KBM-7 (cell line): ENCODE measurements around the gene EEF1AKMT3.

Experiments used
- DNase-seq: peaks from one replicate; pipeline ENCODE4 v3.0.0-alpha.2; 2015
- in situ Hi-C: fragments of 300-500 bp; cut with MboI; formaldehyde crosslinking; loops from 2 replicates; pipeline ENCODE4 v1.14.3; 2020; ENCODE audit warnings: low sequenced_read_pairs, low pct_unique_long_range_greater_than_20kb, mixed read lengths

EEF1AKMT3 gene

DNA sequence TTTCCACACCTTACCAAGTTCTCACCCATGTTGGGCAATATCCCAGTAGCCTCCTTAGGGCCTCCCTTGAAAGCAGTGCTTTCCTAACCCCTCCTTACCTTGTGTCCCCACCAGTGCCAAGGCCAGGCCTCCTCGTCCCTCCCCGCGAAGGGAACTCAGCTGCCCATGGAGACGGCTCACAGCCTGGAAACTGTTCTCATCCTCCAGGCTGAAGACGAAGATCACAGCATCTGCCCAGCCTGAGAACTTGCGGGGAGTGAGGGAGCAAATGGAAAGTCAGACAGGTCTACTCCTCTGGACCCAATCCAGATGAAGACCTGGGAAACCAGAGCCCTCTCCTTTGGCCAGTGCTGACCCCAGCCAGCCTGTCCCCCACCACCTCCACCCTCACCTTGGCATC lies 38.5 kb upstream of the EEF1AKMT3 start:
- DNase-seq: no peak
- in situ Hi-C loops: no loop called here

DNA sequence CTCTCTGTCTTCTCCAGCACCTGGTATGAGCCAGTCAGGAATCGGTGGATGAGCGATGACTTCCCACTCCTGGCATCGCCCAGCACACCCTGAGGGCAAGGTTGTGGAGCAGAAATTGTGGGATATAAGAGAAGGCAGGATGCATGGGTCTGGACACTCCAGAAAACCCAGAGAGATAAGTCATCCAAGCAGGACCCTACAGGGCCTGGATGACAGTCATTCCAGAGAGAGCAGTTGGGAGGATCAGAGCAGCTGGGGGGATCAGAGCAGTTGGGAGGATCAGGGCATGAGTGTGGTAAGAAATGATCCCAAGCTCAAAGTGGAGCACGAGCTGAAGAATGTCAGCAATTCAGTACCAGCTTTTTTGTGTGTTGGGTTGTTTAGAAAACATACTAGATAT lies 37.8 kb upstream of the EEF1AKMT3 start:
- in situ Hi-C loops: no loop called here
- no peak for DNase-seq

DNA sequence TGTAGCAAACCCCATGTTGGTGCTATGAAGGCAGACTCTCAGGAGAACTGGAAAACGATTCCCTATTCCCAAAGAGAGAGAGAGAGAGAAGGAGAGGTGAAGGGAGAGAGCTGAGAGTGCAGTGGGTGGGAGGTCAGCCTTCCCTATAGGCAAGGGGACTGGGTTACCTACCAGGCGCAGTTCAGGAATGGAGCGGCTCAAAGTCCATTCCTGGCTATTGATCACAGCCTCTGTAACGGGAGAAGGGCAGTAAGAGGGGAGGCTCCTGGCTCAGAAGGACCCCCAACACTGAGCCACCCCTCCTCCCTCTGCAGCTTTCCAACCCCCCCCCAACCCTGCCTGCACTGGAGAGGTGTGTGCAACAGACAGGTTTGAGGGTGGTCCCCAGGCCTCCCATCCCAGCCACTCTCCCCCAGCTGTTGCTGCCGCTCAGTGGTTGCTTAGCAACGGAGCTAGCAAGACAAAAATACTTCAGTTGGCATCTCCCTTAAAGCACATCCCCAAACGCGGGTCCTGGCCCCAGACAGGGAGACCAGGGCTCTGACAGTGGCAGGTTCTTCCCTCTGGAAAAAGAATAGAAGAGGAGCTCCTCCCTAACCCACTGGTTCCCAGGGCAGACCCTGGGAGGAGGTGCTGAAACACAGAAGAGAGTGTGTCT lies 37.1 kb upstream of the EEF1AKMT3 start:
- in situ Hi-C loops: no loop called here
- DNase-seq: no peak

DNA sequence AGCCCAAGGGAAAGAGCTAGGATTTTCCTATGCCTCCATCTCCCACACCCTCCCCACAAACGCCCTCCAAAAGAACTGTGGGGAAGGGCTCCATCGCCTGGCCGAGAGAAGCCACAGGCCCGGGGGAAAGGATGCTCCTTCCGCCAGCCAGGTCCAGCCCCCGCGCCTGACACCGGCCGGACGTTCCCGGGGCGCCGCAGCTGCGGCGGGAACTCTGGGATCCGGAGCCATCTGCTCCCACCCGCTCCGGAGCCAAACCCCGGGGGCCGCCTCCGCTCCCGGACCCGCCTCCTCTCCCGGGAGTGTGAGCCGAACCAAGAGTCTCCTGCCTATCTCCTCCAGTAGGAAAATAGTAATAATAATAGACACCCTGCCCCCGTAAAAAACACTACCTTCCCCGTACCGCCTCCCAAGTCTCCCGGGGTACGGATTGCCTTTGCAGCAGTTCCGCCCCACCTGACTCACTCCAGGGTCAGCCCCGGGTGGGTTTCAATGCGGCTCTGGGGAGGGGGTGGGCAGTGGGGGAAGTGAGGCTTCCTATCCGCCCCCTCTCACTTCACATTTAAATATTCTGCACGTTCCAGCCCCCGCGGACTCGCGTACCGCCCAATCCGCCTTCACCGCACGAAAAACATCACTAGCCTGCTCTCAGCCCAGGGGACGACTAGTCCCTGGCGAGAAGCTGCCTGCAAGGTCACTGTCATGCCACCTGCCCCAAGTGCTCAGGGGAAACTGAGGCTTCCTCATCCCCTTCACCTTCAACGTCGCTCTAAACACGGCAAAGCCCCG lies 36.3 kb upstream of the EEF1AKMT3 start:
- in situ Hi-C loops: no loop called here
- DNase-seq: no peak

DNA sequence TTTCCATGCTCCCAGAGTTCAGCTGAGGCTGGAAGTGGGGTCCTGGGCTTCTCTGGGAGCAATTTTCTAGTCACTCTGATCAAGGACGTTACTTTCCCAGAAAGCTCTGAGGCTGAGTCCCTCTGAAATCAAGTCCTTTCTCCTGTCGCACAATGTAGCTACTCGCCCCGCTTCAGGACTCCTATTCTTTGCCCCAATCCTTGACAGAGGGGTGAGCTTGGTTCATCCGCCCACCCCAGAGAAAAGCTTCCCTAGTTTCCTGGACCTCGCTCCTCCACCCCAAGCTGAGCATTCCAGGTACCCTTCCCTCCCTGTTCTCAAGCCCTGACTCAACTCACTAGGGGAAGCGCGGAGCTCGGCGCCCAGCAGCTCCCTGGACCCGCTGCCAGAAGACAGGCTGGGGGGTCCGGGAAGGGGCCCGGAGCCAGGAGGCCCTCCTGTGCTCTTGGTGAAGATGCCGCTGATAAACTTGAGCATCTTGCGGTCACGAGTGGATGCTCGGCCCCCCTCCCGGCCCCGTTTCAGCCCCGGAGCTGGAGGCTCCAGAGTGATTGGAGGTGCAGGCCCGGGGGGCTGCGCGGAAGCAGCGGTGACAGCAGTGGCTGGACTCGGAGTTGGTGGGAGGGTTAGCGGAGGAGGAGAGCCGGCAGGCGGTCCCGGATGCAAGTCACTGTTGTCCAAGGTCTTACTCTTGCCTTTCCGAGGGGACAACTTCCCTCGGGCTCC lies 35.5 kb upstream of the EEF1AKMT3 start:
- no peak for DNase-seq
- in situ Hi-C loops: no loop called here

DNA sequence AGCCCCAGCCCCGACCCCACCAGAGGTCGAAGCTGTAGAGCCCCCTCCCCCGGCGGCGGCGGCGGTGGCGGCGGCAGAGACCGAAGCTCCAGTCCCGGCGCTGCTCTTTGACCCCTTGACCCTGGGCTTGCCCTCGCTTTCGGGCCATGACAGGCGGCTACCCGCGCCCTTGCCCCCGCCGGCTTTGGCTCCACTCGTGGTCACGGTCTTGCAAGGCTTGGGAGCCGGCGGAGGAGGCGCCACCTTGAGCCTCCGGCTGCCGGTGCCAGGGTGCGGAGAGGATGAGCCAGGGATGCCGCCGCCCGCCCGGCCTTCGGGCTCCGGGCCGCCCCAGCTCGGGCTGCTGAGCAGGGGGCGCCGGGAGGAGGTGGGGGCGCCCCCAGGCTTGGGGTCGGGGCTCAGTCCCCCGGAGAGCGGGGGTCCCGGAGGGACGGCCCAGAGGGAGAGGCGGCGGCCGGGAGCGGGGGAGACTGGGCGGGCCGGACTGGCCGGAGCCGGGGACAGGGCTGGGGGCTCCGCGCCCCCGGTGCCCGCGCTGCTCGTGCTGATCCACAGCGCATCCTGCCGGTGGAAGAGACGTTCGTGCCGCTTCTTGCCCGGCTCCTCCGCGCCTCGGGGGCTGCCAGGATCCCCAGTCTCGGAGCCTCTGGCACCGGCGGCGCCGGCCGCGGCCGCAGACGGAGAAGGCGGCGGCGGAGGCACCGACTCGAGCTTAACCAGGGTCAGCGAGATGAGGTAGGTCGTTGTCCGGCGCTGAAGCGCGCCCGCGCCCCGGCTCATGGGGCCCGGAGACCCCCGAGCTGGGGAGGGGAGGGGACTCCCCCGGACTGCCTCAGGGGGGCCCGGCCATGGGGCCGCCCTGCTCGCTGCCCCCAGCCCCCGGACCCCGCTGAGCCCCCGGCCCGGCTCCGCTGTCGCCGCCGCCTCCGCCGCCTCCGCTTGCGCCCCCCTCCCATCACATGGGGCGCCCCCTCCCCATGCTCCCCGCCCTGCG lies 34.6 kb upstream of the EEF1AKMT3 start:
- in situ Hi-C loops: no loop called here
- DNase-seq: no peak

DNA sequence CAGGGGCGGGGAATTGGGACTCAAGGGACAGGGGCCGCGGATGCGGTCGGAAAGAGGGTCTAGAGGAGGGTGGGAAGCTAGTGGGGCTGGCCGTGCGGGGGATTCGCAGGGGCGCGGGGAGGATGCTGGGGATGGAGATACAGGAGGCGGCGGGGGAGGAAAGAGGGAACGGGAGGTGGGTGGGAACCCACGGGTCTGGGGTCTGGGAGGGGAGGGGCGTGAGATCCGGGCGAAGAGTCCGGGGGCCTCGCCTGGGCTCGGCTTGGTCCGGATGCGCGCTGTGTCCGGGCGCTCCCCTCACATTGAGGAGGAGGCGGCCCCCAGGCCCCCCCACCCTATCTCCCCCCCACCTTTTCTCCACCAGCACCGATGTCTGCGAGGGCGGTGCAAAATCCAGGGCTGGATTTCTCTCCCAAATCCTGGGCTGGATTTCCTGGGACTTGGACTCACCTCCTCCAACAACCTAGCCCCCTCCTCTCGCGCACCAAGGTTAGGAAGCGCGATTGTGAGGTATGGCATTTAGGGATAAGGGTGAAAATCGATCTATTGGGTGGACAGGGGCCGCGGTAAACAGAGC lies 33.7 kb upstream of the EEF1AKMT3 start, which contains the start of gene AGAP2:
AGAP2 (minus strand) TSS at position 82 of the 577 bp plus-strand sequence. CDS start 496 bp downstream, outside the sequence.
- no peak for DNase-seq
- in situ Hi-C loops: no loop called here

DNA sequence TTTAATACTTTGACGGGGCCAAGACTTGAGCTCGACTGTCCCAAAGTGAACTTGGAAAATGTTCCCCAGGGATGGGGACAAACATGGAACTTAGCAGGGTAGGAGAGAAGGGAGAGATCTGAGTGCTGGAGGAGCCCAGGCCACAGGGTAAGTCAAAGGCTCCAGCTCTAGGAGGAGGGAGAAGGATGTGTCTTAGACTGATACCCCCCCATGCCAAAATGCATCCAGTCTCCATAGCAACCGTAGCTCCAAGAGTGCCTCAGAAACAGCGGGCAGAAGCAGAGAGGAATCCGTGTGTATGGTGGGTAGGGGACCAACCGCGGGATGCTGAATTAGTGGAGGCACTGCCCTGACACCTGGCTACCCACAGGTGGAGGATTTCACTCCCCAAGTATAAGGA lies 33.0 kb upstream of the EEF1AKMT3 start:
- in situ Hi-C loops: no loop called here
- DNase-seq: no peak

DNA sequence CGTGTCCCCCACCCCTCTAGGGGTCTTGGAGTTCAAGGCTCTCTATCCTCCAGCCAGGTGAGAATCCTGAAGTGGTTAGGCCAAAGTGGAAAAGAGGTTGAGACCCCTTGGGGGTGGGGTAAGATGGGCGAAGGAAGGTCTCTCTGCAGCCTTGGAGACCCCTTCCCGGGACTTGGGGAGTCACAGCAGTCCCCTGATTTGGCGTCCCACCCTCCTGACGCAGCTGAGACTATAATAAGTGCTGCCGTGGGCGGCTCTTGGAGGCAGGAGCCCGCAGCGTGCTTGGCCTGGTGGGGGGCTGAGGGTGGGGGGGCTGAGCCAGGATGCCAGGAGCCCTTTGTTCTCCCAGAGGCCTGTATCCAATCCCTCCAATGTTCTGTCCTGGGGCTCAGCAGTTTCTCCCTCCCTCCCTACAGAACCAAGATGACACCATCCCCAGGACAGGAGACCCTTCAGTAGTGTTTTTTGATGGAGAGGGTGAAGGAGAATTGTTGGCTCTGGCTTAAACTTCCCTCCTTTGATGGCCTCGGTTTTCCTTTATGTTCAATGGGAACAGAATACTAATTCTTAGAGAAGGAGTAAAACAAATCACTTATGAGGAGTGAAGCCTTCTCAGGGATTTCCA lies 32.4 kb upstream of the EEF1AKMT3 start:
- no peak for DNase-seq
- in situ Hi-C loops: no loop called here

DNA sequence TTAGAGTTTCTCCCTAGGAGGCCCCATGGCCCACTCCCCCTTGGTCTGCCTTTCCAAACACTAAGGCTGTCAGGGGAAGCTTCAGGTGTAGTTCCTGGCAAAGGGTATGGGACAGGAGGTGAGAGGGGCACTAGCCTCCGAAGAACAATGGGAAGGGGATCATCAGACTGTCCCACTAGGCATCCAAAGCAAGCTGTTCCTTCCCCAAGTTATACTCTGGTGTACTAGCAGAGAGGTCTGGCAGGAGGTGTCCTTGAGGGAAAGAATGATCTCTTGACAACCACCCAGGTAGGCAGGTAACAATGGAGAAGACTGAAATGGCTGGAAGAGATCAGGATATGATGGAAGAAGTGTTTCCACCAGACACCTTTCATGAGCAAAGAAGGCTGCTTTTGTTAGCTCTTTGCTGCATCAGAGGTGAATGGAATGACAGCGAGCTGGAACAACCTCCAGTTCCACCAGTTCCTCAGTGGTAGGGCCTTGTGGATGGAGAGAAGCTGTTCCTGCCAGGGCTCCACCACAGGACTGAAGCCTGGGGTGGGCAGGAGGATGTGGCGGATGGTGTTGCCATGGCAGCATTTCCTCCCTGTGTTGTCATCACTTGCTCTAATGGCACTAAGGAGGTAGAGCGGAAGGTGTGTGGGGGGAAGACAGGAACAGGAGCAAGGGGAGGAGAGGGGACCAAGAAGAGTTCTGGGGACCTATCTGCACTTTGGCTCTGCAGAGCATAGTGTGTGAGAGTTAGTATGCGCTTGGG lies 31.6 kb upstream of the EEF1AKMT3 start:
- in situ Hi-C loops: no loop called here
- DNase-seq: peak; percentile 93

DNA sequence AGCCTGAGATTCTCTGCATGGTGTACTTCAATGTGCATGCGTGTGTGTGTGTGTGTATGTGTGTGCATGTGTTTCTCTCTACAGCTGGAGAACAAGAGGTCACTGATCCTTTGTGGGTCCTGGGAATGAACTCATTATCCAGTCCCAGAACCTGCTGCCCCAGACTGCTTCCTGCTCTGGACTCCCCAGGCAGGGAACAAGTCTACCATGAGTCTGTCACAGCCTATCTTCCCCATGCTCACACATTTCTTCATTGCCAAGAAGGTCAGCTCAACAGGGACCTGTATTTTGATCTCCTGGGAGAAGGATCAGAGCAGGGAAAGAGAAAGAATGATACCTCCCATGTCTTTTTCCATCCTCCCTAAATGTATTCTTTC lies 31.0 kb upstream of the EEF1AKMT3 start:
- in situ Hi-C loops: no loop called here
- DNase-seq: no peak

DNA sequence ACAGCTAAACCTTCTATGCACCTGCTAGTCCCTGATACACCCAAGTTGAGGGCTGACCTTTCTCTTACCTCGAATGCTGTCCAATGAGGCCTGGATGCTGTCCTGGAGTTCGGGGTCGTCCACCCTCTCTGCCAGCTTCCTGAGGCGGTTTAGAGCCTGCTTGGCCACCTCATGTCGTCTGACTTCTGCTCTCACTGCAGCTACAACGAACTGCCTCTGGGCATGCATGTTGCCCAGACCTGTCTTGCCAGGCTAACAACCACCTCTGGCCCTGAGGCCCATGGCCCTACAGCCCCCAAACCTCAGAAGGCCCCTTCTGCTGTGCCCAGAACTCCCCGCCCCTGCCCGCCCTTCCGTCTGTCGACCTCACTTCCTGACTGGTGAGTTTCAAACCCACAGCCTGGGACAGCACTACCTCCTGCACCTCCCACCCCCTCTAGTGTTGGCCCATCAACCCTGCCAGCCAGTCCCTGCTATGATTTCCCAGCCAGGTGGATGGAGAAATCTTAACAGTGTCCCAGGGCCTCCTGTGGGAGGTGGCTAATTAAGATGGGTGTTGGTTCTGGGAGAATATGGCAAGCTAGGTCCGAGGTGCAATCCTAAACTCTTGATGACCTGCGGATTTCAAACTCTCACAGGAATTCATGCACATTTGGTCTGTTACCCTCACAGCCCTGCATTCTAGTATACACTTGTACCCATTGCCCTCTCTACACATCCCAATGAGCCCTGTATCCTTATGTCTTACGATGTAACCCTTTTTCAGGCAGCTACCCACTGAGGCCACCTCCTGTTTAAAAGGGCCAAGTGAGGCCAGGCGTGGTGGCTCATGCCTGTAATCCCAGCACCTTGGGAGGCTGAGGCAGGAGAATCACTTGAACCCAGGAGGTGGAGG lies 30.3 kb upstream of the EEF1AKMT3 start:
- peak; percentile 79 for DNase-seq
- in situ Hi-C loops: no loop called here

DNA sequence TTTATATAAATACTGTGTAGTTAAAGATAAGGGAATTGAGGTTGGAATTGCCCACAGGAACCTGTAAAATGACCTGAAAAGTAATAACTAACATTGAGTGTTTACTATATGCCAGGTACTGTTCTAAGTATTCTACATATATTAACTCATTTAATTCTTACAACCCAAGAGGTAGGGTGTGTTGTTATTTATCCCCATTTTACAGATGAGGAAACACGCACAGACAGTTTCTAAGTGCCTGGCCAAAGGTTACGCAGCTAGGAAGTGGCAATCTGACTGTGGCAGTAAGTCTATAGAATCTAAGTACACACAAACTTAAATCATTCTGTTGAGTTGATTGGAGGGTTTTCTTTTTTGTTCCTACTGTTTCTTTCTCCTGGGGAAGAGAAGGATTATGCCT lies 28.6 kb upstream of the EEF1AKMT3 start:
- in situ Hi-C loops: no loop called here
- DNase-seq: no peak

DNA sequence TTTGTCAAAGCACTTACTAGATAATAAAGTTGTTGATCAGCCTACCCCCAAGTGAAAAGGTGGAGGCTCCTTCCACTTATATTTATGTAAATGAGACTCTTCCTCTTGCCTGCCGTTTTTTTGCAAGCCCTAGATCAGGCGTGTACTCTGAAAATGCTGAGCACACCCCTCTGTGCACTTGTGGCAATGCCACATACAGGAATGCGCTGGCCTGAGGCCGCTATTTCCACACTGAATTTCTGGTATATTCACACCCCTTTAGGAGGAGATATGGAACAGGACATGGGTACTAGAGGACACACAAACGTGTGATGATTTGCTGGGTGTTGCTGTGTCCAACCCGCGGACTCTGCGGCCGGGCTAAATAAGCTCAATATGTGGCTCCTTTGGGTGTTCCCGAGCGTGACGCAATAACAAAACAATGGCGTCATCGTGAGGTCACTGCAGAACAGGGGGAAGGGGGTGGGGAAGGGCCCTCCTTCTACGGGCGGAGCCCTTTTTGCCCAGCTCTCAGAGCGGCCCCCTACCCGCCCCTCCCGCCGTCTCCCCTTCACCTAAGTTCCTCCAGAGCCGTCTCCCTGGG lies 28.1 kb upstream of the EEF1AKMT3 start:
- in situ Hi-C loops: no loop called here
- no peak for DNase-seq

DNA sequence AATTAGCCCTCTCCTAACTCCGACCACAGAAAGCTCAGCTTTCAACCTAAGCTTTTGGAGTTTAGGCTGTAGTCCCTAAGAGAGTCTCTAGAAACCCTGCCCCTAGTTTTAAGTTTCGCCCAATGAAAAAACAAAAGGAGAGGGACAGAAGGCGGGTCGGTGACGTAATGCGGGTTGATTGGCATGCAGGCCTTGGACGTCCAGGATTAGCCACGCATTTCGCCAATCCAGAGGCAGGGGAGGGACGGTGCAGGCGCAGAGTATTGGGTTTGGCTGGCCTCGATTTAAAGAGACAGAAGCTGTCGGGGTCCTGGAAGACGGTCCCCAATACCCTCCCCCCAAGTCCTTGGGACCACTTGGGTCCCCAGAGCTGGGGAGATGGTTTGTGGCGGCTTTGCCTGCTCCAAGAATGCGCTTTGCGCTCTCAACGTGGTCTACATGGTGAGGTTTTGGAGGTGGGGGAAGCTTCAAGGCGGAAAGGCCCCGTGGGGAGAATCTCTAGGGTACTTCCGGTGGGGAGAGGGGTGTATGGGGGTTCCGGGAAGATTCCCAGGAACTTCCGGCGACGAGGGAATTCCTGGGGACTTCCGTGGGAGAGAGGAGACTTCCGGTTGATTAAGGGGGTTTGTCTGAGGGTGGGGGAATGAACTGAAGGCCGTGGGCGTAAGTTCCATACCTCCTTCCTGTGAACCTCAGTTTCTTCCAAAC lies 27.5 kb upstream of the EEF1AKMT3 start, which contains the start of gene TSPAN31:
TSPAN31 (plus strand) TSS at position 263 of the 708 bp plus-strand sequence; CDS start at position 379, 116 bp downstream.
- in situ Hi-C loops: no loop called here
- DNase-seq: peak; percentile 98

DNA sequence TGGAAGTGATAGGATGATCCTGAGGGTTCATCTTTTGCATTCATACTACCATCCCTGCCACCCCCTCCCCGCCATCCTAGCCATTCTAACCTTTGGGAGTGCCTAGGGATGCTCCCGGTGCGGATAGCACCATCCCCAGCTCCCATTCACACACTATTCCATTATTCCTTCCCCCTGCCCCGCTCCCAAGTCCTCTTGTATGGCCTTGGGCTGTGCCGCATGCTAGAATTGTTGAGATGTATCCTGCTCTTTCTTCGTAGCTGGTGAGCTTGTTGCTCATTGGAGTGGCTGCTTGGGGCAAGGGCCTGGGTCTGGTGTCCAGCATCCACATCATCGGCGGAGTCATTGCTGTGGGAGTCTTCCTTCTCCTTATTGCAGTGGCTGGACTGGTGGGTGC lies 26.9 kb upstream of the EEF1AKMT3 start:
- DNase-seq: no peak
- in situ Hi-C loops: no loop called here
